Endothelial cell of umbilical vein (primary cell): ENCODE data around the gene SEMA4G.

Experiments used
- EZH2 ChIP-seq: IDR thresholded peaks from 2 replicates; pipeline ENCODE4 v1.6.1; 2012; ENCODE audit warnings: borderline replicate concordance, low read depth, mild to moderate bottlenecking, moderate library complexity, low read length, inconsistent platforms; ENCODE audit not compliant: severe bottlenecking
- FOS ChIP-seq: IDR thresholded peaks from 2 replicates; pipeline ENCODE4 v1.6.1; 2011; ENCODE audit warnings: mild to moderate bottlenecking, low read length, moderate library complexity, borderline replicate concordance; ENCODE audit not compliant: insufficient read depth
- JUN ChIP-seq: IDR thresholded peaks from 2 replicates; pipeline ENCODE4 v1.6.1; 2011; ENCODE audit warnings: borderline replicate concordance, low read depth; ENCODE audit not compliant: insufficient read length, insufficient read depth
- MAX ChIP-seq: IDR thresholded peaks from 2 replicates; pipeline ENCODE4 v1.6.1; 2011; ENCODE audit not compliant: insufficient read depth, insufficient read length
- MYC ChIP-seq: IDR thresholded peaks from one replicate; pipeline ENCODE4 v1.6.1; 2011; ENCODE audit warnings: mild to moderate bottlenecking, low read depth, low read length
- POLR2A ChIP-seq: IDR thresholded peaks from 2 replicates; pipeline ENCODE4 v1.6.1; 2012; ENCODE audit warnings: low read depth, mild to moderate bottlenecking, control low read depth, low read length
- POLR2AphosphoS5 ChIP-seq: IDR thresholded peaks from 2 replicates; pipeline ENCODE4 v1.6.1; 2012; ENCODE audit warnings: low read depth, mild to moderate bottlenecking, control low read depth, low read length, moderate library complexity; ENCODE audit not compliant: insufficient read depth
- TF ChIP-seq, protein P1 (sequence below), 2 donors: IDR thresholded peaks; 1 replicate in 1 of 2; 2 replicates in 1 of 2; pipeline ENCODE4 v1.5.1; 2011; ENCODE audit warnings: low read length in 2 of 2, mild to moderate bottlenecking in 2 of 2, moderate library complexity in 2 of 2, control low read depth in 1 of 2, inconsistent platforms in 1 of 2, low read depth in 1 of 2; ENCODE audit not compliant: insufficient read depth in 1 of 2; ENCODE audit errors: extremely low read depth in 1 of 2

GRCh38 chr10:100966887-100967286 lies 2.4 kb upstream of the SEMA4G start:
- TF ChIP-seq, protein P1, sequence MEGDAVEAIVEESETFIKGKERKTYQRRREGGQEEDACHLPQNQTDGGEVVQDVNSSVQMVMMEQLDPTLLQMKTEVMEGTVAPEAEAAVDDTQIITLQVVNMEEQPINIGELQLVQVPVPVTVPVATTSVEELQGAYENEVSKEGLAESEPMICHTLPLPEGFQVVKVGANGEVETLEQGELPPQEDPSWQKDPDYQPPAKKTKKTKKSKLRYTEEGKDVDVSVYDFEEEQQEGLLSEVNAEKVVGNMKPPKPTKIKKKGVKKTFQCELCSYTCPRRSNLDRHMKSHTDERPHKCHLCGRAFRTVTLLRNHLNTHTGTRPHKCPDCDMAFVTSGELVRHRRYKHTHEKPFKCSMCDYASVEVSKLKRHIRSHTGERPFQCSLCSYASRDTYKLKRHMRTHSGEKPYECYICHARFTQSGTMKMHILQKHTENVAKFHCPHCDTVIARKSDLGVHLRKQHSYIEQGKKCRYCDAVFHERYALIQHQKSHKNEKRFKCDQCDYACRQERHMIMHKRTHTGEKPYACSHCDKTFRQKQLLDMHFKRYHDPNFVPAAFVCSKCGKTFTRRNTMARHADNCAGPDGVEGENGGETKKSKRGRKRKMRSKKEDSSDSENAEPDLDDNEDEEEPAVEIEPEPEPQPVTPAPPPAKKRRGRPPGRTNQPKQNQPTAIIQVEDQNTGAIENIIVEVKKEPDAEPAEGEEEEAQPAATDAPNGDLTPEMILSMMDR (IDR thresholded peaks at IDR 0.05; ENCODE audit: extremely low read depth in 1 of 2, insufficient read depth in 1 of 2, low read depth in 1 of 2, low read length in 2 of 2), result no peak
- TF ChIP-seq EZH2, result no peak
- no peak for TF ChIP-seq MAX
- no peak for TF ChIP-seq POLR2A
- no peak for TF ChIP-seq MYC
- no peak for TF ChIP-seq POLR2AphosphoS5
- TF ChIP-seq FOS, result no peak
- no peak for TF ChIP-seq JUN
